ENCODE data around the gene KRTAP2-4. TPM values are rescaled to one million over a fixed set of nuclear protein-coding genes. Genes with fewer than 3 reads are reported as not detected.
"Not testable (repeated sequence)": the region's sequence is repeated elsewhere in the genome, so short reads cannot be mapped to it uniquely, and the experiment has no call there.

KRTAP2-4 gene
- total RNA-seq, 1 experiment from 2014 or later: not detected

GRCh38 chr17:41088760-41089352, 23.2 kb upstream of the KRTAP2-4 start:
- H3K4me1 ChIP-seq (ENCODE audit: control insufficient read depth, insufficient read depth, low read length); intact Hi-C loops (cut with micrococcal nuclease; ENCODE audit: unreplicated experiment): not testable (repeated sequence)
- CTCF ChIA-PET: interaction anchor here (0.7 kb wide), 1 partner anchor 59 kb away, joined by 4 read pairs; no protein-coding TSS in a partner anchor

GRCh38 chr17:41084100-41084856, 18.6 kb upstream of the KRTAP2-4 start, which contains the start of gene KRTAP4-7:
KRTAP4-7 (plus strand) TSS chr17:41084150; CDS start chr17:41084207, 57 bp downstream.
- in situ Hi-C loops (cut with HindIII; ENCODE audit: low pct_unique_long_range_greater_than_20kb, low sequenced_read_pairs); H3K27ac ChIP-seq (ENCODE audit: low read length); H3K27me3 ChIP-seq (ENCODE audit: control insufficient read depth, insufficient read depth, low read length); H3K4me3 ChIP-seq (ENCODE audit: low read depth in 2 of 2, low read length in 2 of 2); DNase-seq (ENCODE audit: low read depth, low spot score); H3K4me1 ChIP-seq (ENCODE audit: control insufficient read depth, insufficient read depth, low read length); POLR2A ChIA-PET; ATAC-seq; intact Hi-C loops (cut with micrococcal nuclease; ENCODE audit: unreplicated experiment); H3K36me3 ChIP-seq (ENCODE audit: control insufficient read depth, insufficient read depth, low read length); BruUV-seq (replicated peaks); H3K9me3 ChIP-seq (ENCODE audit: control insufficient read depth, insufficient read depth, low read depth, low read length): not testable (repeated sequence)
- CTCF ChIA-PET: interaction anchor here (0.6 kb wide), 1 partner anchor 465 kb away, joined by 5 read pairs; no protein-coding TSS in a partner anchor

More at GRCh38 chr17:41088760-41089352, 23.2 kb upstream of the KRTAP2-4 start:
- H3K36me3 ChIP-seq (ENCODE audit: control insufficient read depth, insufficient read depth, low read length); BruUV-seq (replicated peaks); POLR2A ChIA-PET; H3K27ac ChIP-seq (ENCODE audit: low read length); H3K27me3 ChIP-seq (ENCODE audit: control insufficient read depth, insufficient read depth, low read length); H3K9me3 ChIP-seq (ENCODE audit: control insufficient read depth, insufficient read depth, low read depth, low read length); H3K4me3 ChIP-seq (ENCODE audit: low read depth in 2 of 2, low read length in 2 of 2); ATAC-seq; in situ Hi-C loops (cut with HindIII; ENCODE audit: low pct_unique_long_range_greater_than_20kb, low sequenced_read_pairs); DNase-seq (ENCODE audit: low read depth, low spot score): not testable (repeated sequence)

- BruUV-seq (replicated peaks); DNase-seq (ENCODE audit: low read depth, low spot score); H3K9me3 ChIP-seq (ENCODE audit: control insufficient read depth, insufficient read depth, low read depth, low read length); POLR2A ChIA-PET; H3K4me1 ChIP-seq (ENCODE audit: control insufficient read depth, insufficient read depth, low read length); intact Hi-C loops (cut with micrococcal nuclease; ENCODE audit: unreplicated experiment); in situ Hi-C loops (cut with HindIII; ENCODE audit: low pct_unique_long_range_greater_than_20kb, low sequenced_read_pairs); H3K27ac ChIP-seq (ENCODE audit: low read length); H3K27me3 ChIP-seq (ENCODE audit: control insufficient read depth, insufficient read depth, low read length); H3K4me3 ChIP-seq (ENCODE audit: low read depth in 2 of 2, low read length in 2 of 2); H3K36me3 ChIP-seq (ENCODE audit: control insufficient read depth, insufficient read depth, low read length); CTCF ChIA-PET: not testable (repeated sequence)
- ATAC-seq: peak; percentile 82
Measured at GRCh38 chr17:41083427-41083826, 17.7 kb upstream of the KRTAP2-4 start.

GRCh38 chr17:41082626-41083025, 16.9 kb upstream of the KRTAP2-4 start:
- no TSS peak for BruUV-seq (replicated peaks)
- intact Hi-C loops (cut with micrococcal nuclease; ENCODE audit: unreplicated experiment): no loop called here
- H3K9me3 ChIP-seq (ENCODE audit: control insufficient read depth, insufficient read depth, low read depth, low read length): no peaks in the 10 kb centered on the region
- no peaks in the 10 kb centered on the region for H3K27me3 ChIP-seq (ENCODE audit: control insufficient read depth, insufficient read depth, low read length)
- no peaks in the 10 kb centered on the region for H3K4me1 ChIP-seq (ENCODE audit: control insufficient read depth, insufficient read depth, low read length)
- ChIA-PET POLR2A (no interaction called here), CTCF (no interaction called here)
- ATAC-seq (peak; percentile 81), DNase-seq (ENCODE audit: low read depth, low spot score) (no peak)
- no peak overlapping the region for H3K27ac ChIP-seq (ENCODE audit: low read length)
- in situ Hi-C loops (cut with HindIII; ENCODE audit: low pct_unique_long_range_greater_than_20kb, low sequenced_read_pairs): no loop called here
- no peaks in the 10 kb centered on the region for H3K36me3 ChIP-seq (ENCODE audit: control insufficient read depth, insufficient read depth, low read length)
- TF ChIP-seq POLR2AphosphoS5 (IDR thresholded peaks at IDR 0.05; ENCODE audit: low read depth, low read length): no peak
- no peak for TF ChIP-seq SIN3A (IDR thresholded peaks at IDR 0.05; ENCODE audit: borderline replicate concordance, insufficient read depth, low read depth, low read length)
- no peak for TF ChIP-seq CTCF (IDR thresholded peaks at IDR 0.05)
- no peak for TF ChIP-seq REST (IDR thresholded peaks at IDR 0.05; ENCODE audit: insufficient read depth in 1 of 2, low read depth in 2 of 2, low read length in 1 of 2)
- no peak for TF ChIP-seq TCF7L2 (IDR thresholded peaks at IDR 0.05; ENCODE audit: low read depth, low read length)
- no peak overlapping the region for H3K4me3 ChIP-seq (ENCODE audit: low read depth in 2 of 2, low read length in 2 of 2)
